ENCODE results near the gene TCF20. TPM values are rescaled to one million over a fixed set of nuclear protein-coding genes. Genes with fewer than 3 reads are reported as not detected.

TCF20 gene
- total RNA-seq, 4 donors from 2014 or later = 26.0 to 47.9 (median 41.8) TPM

- H3K27me3 ChIP-seq = no peaks in the 10 kb centered on the region
- 84 to 100% methylated on average over 1 to 4 of the region's 7 CpGs for WGBS, 2 donors (ENCODE audit: low coverage in 1 of 2)
- H3K9me3 ChIP-seq = no peaks in the 10 kb centered on the region
- H3K36me3 ChIP-seq = no peaks in the 10 kb centered on the region
- no peak overlapping the region for H3K27ac ChIP-seq
- peaks cover 0 to 43% (median 0%) of the 10 kb centered on the region in 3 donors for H3K4me1 ChIP-seq
- ATAC-seq = no peak
- TF ChIP-seq CTCF (IDR thresholded peaks at IDR 0.05) = no peak
- TF ChIP-seq POLR2A (IDR thresholded peaks at IDR 0.05) = no peak
- TF ChIP-seq EP300 (IDR thresholded peaks at IDR 0.05) = no peak
- TF ChIP-seq POLR2AphosphoS5 (IDR thresholded peaks at IDR 0.05) = no peak
- H3K4me3 ChIP-seq = no peak overlapping the region
Measured at GRCh38 chr22:42313204-42313603, 42.8 kb upstream of the TCF20 start.

DNA sequence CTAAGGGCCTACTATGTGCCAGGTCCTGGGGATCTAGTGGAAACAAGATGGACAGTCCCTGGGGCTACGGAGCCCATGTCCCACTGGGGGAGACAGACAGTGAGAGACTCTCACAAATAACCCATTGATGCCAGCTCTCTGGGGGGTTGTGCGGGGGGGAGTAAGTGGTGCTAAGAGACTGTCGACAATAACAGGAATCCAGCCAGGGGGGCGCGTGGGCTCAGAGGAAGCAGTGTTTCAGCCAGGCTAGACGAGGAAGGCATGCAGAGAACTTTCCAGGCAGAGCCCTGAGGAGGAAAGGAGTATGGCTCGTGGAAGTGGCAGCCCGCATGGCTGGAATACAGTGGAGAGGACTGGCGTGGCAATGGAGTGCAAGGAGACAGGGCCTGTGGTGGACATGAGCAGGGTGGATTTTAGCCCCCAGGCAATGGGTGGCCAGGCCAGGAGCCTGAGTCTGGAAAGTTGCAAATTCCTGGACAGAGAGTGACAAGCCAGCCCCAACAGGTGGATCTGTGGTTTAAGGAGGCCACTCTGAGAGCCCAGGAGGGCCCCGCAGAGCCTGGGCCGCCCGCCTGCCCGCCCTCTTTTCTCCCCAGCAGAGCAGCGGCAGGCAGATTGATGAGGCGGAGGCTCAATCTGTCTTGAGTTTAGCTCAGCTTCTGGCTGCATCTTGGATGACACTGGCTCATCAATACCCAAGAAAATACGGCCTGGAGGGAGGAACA, 40.0 kb upstream of the TCF20 start:
- 73 to 80% methylated on average over 1 to 8 of the region's 16 CpGs for WGBS, 2 donors (ENCODE audit: low coverage in 1 of 2)
- Histone ChIP-seq H3K36me3 (no peaks in the 10 kb centered on the region), H3K4me1 (peaks cover 0 to 24% (median 0%) of the 10 kb centered on the region in 3 donors), H3K27ac (no peak overlapping the region), H3K27me3 (no peaks in the 10 kb centered on the region), H3K4me3 (no peak overlapping the region), H3K9me3 (no peaks in the 10 kb centered on the region)
- no peak for TF ChIP-seq CTCF (IDR thresholded peaks at IDR 0.05)
- TF ChIP-seq POLR2A (IDR thresholded peaks at IDR 0.05) = no peak
- no peak for TF ChIP-seq POLR2AphosphoS5 (IDR thresholded peaks at IDR 0.05)
- no peak for TF ChIP-seq EP300 (IDR thresholded peaks at IDR 0.05)
- ATAC-seq = no peak

DNA sequence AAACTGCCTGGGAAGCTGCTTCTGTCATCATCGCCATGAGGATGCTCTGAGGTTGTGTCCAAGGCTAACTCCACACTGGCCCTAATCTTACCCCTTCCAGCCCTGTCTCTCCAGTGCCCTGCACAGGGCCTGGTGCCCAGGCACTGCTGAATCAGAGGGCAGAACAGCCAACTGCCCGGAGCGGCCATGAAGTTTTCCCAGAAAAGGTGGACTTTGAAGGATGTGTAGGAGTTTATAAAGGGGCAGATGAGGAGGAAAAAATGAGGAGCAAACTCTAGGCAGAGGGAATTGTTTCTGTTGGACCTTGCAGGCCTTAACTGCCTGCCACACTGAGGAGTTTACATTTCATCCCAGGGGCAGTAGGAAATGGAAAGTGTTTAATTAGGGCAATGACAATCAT, 39.4 kb upstream of the TCF20 start:
- ATAC-seq = no peak
- H3K36me3 ChIP-seq = no peaks in the 10 kb centered on the region
- no peak overlapping the region for H3K27ac ChIP-seq
- no peaks in the 10 kb centered on the region for H3K27me3 ChIP-seq
- 90% methylated on average over 2 of the region's 3 CpGs; no CpG with 5 or more reads in 1 of the 2 donors for WGBS, 2 donors (ENCODE audit: low coverage in 1 of 2)
- TF ChIP-seq CTCF (IDR thresholded peaks at IDR 0.05) (no peak), POLR2AphosphoS5 (IDR thresholded peaks at IDR 0.05) (no peak), EP300 (IDR thresholded peaks at IDR 0.05) (no peak), POLR2A (IDR thresholded peaks at IDR 0.05) (no peak)
- no peaks in the 10 kb centered on the region for H3K9me3 ChIP-seq
- peaks cover 0 to 21% (median 0%) of the 10 kb centered on the region in 3 donors for H3K4me1 ChIP-seq
- H3K4me3 ChIP-seq = no peak overlapping the region

DNA sequence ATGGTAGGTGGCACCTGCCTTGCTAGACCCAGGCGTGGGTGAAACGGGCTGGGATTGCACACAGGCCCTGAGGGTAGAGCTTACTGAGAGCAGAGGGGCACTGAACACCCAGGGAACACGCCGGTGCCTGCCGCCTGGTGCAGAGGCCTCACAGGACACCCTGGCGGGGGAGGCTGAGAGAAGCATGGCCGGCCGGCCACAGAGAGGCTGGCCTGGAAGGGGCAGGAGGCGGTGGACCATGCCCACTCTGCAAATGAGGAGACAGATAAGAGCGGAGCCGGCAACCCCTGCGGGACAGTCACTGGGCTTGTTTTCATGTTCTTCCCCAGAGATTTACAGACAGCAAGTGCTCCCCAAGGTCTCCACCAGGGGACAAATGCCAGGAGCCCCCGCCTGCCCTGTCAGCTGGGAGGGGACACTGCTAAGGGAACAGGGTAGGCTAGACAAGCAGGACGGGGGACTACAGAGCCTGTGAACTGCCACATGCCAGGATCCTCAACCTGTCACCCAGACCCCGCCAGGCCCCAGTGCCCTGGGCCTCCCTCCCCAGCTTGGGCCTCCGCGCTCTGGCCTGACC, 38.5 kb upstream of the TCF20 start:
- Histone ChIP-seq H3K27me3 (no peaks in the 10 kb centered on the region), H3K27ac (no peak overlapping the region), H3K4me1 (peaks cover 0 to 18% (median 0%) of the 10 kb centered on the region in 3 donors), H3K9me3 (no peaks in the 10 kb centered on the region), H3K4me3 (no peak overlapping the region), H3K36me3 (no peaks in the 10 kb centered on the region)
- no peak for TF ChIP-seq EP300 (IDR thresholded peaks at IDR 0.05)
- no peak for TF ChIP-seq CTCF (IDR thresholded peaks at IDR 0.05)
- TF ChIP-seq POLR2AphosphoS5 (IDR thresholded peaks at IDR 0.05) = no peak
- no peak for TF ChIP-seq POLR2A (IDR thresholded peaks at IDR 0.05)
- 96 to 100% methylated on average over 5 of the region's 17 CpGs for WGBS, 2 donors (ENCODE audit: low coverage in 1 of 2)
- no peak for ATAC-seq

Data from gastroesophageal sphincter (tissue), 4 donors.